Fibroblast of the aortic adventitia (primary cell): Measurements from ENCODE around the gene UQCRC2. TPM values are rescaled to one million over a fixed set of nuclear protein-coding genes. Genes with fewer than 3 reads are reported as not detected.
A peak's percentile ranks its signal among the peaks of the same experiment; 100 is the strongest.

ENCODE experiments used
- DNase-seq: peaks from one replicate; pipeline ENCODE4 v3.0.0-alpha.2; 2010; ENCODE audit warnings: low read depth
- H3K4me3 ChIP-seq: 2 replicates; pipeline ENCODE4 v1.5.1; 2011; ENCODE audit warnings: low read depth, mild to moderate bottlenecking, control low read depth, low read length, moderate library complexity
- total RNA-seq: library from RNA; depleted of rRNA; stranded (reverse); fragments of >200 nt; gene quantifications from 2 replicates; pipeline ENCODE4 v1.2.3, GENCODE V29; 2012; ENCODE audit warnings: low replicate concordance
- TF ChIP-seq, protein P1 (sequence below): IDR thresholded peaks from 2 replicates; pipeline ENCODE4 v1.5.1; 2011; ENCODE audit warnings: mild to moderate bottlenecking, low read length, control low read depth, inconsistent platforms; ENCODE audit not compliant: insufficient read depth

The UQCRC2 gene
- total RNA-seq, 1 donor = 130 TPM

DNA sequence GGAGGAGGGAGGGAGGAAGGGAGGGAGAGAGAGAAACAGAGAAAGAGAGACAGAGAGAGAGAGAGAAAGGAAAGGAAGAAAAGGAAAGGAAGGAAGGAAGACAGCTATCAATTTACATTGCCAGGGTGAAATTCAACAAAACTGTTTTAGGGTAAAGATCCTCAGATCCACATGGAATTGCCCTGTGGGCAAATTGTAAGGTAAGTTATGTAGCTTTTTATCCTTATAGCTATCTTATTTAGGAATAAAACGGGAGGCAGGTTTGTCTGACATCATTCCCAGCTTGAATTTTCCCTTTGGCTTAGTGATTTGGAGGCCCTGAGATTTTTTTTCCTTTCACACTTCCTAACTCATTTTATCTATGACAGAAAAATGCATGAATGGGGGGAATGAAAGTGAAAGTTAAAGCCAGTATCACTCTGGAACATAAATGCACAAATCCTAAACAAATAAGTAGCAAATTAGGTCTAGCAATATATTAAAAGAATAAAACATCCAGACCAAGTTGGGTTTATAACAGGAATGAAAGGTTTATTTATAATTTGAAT lies 3.4 kb upstream of the UQCRC2 start:
- no peak for DNase-seq

DNA sequence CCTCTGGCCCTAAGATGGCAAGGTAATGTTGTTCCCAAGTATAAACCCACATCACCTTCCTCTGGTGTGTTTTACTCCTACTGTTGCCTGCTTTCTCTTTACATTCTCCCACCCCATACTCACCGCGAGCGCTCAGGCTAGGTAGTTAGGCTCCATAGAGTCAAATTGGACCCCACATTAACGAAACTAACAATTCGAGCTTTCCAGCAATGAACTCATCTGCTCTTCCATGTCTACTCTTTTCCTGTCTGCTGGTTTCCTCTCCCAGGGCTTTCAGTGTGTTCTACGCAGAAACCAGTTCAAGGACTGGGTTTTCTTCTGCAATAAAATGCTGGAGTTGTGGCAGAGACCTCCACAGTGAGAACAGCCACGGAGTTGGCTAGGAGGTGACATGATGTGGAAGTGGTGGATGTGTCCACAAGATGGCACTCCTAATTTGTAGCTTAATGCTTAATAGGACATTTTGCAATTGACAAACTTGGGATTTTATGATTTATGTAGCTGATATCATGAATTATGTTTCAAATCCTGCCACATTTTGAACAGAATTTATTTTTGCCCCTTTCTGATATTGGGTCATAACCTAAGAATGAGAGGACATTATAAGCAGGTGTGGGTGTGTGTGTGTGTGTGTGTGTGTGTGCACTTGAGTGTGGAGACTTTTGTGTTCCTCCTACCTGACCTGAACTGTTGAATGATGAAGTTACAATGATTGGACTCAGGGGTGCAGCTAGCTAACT lies 2.2 kb upstream of the UQCRC2 start:
- peak; percentile 55 for DNase-seq
- TF ChIP-seq, protein P1, sequence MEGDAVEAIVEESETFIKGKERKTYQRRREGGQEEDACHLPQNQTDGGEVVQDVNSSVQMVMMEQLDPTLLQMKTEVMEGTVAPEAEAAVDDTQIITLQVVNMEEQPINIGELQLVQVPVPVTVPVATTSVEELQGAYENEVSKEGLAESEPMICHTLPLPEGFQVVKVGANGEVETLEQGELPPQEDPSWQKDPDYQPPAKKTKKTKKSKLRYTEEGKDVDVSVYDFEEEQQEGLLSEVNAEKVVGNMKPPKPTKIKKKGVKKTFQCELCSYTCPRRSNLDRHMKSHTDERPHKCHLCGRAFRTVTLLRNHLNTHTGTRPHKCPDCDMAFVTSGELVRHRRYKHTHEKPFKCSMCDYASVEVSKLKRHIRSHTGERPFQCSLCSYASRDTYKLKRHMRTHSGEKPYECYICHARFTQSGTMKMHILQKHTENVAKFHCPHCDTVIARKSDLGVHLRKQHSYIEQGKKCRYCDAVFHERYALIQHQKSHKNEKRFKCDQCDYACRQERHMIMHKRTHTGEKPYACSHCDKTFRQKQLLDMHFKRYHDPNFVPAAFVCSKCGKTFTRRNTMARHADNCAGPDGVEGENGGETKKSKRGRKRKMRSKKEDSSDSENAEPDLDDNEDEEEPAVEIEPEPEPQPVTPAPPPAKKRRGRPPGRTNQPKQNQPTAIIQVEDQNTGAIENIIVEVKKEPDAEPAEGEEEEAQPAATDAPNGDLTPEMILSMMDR = peak; percentile 50
- no peak overlapping the region for H3K4me3 ChIP-seq

More for the DNA sequence above, 3.4 kb upstream of the UQCRC2 start:
- TF ChIP-seq, protein P1 = no peak
- no peak overlapping the region for H3K4me3 ChIP-seq

DNA sequence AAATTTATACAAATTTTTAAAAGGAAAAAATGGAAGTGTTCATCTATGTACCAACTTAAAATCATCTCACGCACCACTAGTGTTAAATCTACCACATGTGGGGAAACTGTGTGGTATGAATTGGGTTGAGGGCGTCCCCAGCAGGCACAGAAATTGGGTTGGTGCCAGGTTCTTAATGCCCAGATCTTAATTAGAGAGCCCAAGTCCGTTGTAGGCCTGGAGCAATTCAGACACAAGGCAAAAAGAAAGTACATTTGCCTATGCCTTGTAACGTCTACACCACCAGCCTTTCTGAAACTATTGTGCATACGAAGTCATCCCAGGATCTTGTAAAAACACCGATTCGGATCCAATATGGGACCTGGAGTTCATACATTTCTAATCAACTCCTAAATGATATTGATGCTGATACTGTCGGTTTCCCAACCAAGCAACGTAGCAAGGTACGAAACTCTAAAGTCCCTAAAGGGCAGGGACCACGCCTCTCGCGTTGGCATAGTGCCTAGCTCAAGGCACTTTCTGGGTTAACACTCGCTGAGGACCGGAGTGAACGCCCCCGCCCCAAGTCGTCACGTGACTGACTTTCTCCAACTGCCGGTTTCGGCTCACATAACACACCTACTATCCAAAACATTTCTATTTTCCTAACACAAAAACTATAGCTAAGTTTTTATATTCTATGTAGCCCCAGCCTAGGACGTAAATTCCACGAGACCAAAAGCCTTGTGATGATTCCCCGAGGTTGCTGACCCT lies 945 bp upstream of the UQCRC2 start:
- peak overlapping the region; percentile 81 for H3K4me3 ChIP-seq
- peak; percentile 72 for DNase-seq
- TF ChIP-seq, protein P1 = no peak

DNA sequence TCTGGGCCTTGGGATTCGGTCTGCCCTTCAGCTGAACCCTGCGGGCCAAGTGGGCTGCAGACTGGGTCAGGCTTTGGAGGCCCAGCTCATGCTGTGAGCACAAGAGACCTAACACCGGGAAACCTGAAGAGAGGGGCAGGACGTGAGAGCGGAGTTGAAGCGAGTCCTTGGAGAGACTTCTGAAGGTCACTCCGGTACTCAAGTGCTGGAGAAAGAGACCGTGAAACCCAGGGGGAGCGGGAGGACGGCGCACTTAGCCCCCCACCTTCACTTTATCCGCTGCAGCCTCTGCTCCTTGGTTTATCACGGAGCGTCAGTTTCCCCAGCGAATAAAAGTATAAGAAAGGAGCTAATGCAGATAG lies 361 bp downstream of the UQCRC2 start:
- TF ChIP-seq, protein P1 = no peak
- no peak for DNase-seq
- peak overlapping the region; percentile 81 for H3K4me3 ChIP-seq

DNA sequence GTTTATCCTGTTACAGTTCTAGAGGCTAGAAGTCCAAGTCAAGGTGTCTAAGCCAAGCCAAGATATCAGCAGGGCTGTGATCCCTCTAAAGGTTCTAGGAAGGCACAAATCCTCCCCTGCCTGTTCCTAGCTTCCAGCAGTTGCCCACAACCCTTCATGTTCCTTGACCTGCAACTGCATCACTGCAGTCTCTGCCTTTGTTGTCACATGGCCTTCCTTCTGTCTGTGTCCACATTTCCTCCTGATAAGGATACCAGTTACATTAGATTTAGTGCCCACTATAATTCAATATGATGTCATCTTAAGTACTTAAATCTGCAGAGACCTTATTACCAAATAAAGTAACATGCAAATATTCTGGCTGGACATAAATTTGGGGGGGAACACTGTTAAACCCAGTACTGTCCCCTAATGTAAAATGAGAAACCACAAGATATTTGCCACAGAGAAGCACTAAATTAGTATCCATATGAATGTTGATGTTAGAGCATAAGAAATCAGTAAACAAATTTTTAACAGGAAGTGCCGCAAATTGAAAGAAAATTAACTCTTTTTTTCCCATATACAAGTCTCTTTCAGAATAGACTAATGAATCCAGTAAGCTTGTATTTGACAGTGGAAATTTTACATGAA lies 4.7 kb downstream of the UQCRC2 start:
- no peak for DNase-seq
- no peak overlapping the region for H3K4me3 ChIP-seq
- TF ChIP-seq, protein P1 = no peak

DNA sequence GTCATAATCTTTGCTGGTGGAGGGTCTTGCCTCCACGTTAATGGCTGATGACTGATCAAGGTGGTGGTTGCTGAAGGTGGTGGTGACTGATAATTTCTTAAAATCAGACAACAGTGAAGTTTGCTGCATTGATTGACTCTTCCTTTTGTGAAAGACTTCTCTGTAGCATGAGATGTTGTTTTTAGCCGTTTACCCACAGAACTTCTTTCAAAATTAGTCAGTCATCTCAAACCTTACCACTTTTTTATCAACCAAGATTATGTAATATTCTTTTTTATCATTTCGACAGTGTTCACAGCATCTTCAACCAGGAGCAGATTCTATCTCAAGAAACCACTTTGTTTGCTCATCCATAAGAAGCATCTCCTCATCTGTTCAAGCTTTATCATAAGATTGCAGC lies 5.9 kb downstream of the UQCRC2 start:
- TF ChIP-seq, protein P1 = no peak
- DNase-seq = no peak
- no peak overlapping the region for H3K4me3 ChIP-seq
